Measurements from ENCODE around the gene MEMO1.

The MEMO1 gene

GRCh38 chr2:32012872-32013271 is 2.1 kb upstream of the MEMO1 start:
- no peak for ATAC-seq
- TF ChIP-seq ISL1 (CRISPR knock-in tag; IDR thresholded peaks at IDR 0.05) = 0 out of 2 replicates have a peak, but pooled peaks have one; percentile 18
- no peak for TF ChIP-seq ZC3H10 (CRISPR knock-in tag; IDR thresholded peaks at IDR 0.05)

DNA sequence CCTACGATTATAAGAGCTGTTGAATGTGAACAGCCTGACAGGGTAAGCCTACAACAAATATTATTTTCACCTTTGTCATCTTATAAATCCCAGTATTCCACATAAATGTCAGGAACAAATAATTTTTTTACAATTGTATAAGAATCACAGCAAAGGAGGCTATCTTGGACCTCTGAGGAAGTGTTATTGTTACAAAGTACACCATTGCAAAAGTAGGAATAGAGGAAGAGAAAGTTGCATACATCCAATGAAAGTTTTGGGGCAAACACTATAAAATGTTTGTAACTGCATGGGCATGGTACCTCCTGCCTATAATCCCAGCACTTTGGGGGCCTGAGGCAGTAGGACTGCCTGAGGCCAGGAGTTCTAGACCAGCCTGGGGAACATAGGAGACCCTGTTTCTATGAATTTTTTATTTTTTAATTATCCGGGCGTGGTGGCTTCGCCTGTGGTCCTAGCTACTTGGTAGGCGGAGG is 715 bp upstream of the MEMO1 start:
- TF ChIP-seq ZNF8 (CRISPR knock-in tag; IDR thresholded peaks at IDR 0.05) (peak; percentile 3; the same call in 1 of the 2 replicates), ZFP30 (CRISPR knock-in tag; IDR thresholded peaks at IDR 0.05) (no peak), PPARA (CRISPR knock-in tag; IDR thresholded peaks at IDR 0.05; ENCODE audit: borderline replicate concordance) (no peak), GLIS3 (CRISPR knock-in tag; IDR thresholded peaks at IDR 0.05) (no peak), ESRRG (CRISPR knock-in tag; IDR thresholded peaks at IDR 0.05) (no peak), SNAI2 (CRISPR knock-in tag; IDR thresholded peaks at IDR 0.05) (no peak), ZNF70 (CRISPR knock-in tag; IDR thresholded peaks at IDR 0.05) (peak; percentile 50; the same call in 1 of the 2 replicates), ZC3H10 (CRISPR knock-in tag; IDR thresholded peaks at IDR 0.05) (no peak)
- TF ChIP-seq, protein P1, sequence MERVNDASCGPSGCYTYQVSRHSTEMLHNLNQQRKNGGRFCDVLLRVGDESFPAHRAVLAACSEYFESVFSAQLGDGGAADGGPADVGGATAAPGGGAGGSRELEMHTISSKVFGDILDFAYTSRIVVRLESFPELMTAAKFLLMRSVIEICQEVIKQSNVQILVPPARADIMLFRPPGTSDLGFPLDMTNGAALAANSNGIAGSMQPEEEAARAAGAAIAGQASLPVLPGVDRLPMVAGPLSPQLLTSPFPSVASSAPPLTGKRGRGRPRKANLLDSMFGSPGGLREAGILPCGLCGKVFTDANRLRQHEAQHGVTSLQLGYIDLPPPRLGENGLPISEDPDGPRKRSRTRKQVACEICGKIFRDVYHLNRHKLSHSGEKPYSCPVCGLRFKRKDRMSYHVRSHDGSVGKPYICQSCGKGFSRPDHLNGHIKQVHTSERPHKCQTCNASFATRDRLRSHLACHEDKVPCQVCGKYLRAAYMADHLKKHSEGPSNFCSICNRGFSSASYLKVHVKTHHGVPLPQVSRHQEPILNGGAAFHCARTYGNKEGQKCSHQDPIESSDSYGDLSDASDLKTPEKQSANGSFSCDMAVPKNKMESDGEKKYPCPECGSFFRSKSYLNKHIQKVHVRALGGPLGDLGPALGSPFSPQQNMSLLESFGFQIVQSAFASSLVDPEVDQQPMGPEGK (CRISPR knock-in tag; IDR thresholded peaks at IDR 0.05; ENCODE audit: borderline replicate concordance) = no peak
- no peak for ATAC-seq

DNA sequence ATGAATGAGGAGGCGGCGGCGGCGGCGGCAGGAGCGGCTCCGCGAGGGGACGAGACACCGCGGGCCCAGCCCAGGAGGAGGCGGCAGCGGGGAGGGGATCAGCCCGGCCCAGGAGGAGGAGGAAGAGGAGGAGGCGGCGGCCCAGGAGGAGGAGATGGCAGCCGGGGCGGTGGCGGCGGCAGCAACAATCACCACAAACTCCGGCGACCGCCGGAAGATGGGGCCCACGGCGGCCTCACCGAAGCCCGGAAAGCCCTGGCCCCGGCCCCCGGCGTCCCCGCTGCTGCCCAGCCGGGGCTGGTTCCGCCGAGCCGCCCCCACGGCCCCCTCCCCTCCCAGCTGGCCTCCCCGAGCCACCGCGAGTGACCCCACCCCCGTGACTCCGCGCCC is 533 bp downstream of the MEMO1 start:
- ATAC-seq = peak; percentile 65

DNA sequence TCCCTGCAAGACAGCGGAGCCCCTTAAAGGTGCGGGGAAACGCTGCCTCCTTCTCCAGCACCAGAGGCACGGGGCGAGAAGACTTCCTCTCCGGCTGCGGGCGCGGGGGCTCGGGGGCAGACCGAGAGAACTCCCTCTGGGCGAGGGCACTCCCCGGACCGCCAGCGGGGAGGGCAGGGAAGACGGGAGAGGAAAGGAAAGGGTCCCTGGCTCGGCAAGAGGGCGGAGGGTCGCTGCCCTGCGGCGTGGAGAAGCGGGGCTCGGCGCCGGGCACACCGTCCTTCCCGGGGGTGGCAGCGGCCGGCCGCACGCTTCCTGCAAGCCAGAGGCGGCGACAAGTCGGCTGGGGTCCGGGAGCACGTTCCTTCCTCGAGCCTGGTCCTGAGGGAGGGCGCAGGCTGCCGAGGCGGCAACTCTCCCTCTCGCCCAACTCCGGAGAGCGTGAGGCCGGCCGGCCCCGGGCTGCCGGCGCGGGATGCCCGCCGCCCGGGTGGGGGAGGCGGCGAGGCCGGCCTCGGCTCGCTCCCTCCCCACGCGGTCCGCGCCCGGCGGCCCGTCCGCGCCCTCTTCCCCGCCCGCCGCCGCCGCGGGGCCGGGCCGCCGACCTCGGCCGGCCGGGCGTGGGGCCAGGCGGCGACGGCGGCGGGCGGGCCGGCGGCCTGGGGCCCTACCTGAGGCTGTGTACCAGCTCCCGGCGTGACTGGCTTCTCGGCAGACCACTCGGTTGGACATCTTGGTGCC is 1.1 kb downstream of the MEMO1 start:
- ATAC-seq = peak; percentile 7
- no peak for TF ChIP-seq ZNF70 (CRISPR knock-in tag; IDR thresholded peaks at IDR 0.05)
- no peak for TF ChIP-seq ESRRG (CRISPR knock-in tag; IDR thresholded peaks at IDR 0.05)
- TF ChIP-seq TCF4 (CRISPR knock-in tag; IDR thresholded peaks at IDR 0.05; ENCODE audit: borderline replicate concordance) = no peak
- TF ChIP-seq PPARA (CRISPR knock-in tag; IDR thresholded peaks at IDR 0.05; ENCODE audit: borderline replicate concordance) = no peak
- TF ChIP-seq BACH2 (CRISPR knock-in tag; IDR thresholded peaks at IDR 0.05; ENCODE audit: borderline replicate concordance) = no peak
- no peak for TF ChIP-seq CSDC2 (CRISPR knock-in tag; IDR thresholded peaks at IDR 0.05)

DNA sequence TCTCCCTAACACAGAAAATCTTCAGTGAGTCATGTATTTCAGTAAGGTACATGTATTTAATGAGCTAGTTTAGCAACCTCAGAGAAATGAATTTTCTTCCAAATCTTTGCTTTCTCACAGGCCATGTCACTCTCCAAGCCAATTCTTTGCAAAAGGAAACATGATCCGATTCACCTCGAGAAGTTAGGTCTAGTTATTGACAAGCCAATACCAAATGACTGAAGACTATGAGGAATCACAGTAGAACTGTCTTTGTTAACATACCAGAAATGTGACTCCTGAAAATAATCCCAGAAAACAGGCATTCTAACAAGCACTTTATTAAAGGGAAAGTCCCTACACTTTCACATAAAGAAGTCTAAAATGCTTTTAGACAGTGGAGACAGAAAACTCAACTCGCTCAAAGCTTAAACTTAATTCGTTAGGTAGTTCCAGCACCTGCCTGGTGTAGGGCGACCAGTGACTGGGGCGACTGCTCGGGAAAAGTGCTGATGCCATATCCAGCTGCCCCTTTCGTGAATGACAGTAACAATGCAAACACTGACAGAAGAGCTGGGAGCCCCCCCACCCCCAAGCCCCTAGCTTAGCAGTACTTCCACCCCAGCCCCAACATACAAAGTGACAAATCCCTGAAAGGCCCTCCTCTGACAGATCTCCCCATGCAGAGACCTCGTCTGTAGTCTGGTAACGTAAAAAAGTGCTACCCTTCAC is 1.8 kb downstream of the MEMO1 start:
- no peak for TF ChIP-seq CSDC2 (CRISPR knock-in tag; IDR thresholded peaks at IDR 0.05)
- TF ChIP-seq RARB (CRISPR knock-in tag; IDR thresholded peaks at IDR 0.05) = no peak
- no peak for TF ChIP-seq POU6F1 (CRISPR knock-in tag; IDR thresholded peaks at IDR 0.05; ENCODE audit: borderline replicate concordance, low read depth)
- no peak for TF ChIP-seq ZFP30 (CRISPR knock-in tag; IDR thresholded peaks at IDR 0.05)
- TF ChIP-seq ZC3H10 (CRISPR knock-in tag; IDR thresholded peaks at IDR 0.05) = no peak
- no peak for TF ChIP-seq BACH2 (CRISPR knock-in tag; IDR thresholded peaks at IDR 0.05; ENCODE audit: borderline replicate concordance)
- TF ChIP-seq SNAI2 (CRISPR knock-in tag; IDR thresholded peaks at IDR 0.05) = no peak
- TF ChIP-seq TSHZ2 (CRISPR knock-in tag; IDR thresholded peaks at IDR 0.05) = no peak
- no peak for TF ChIP-seq ZNF70 (CRISPR knock-in tag; IDR thresholded peaks at IDR 0.05)
- TF ChIP-seq CSRNP3 (CRISPR knock-in tag; IDR thresholded peaks at IDR 0.05) = no peak
- no peak for TF ChIP-seq OSR1 (CRISPR knock-in tag; IDR thresholded peaks at IDR 0.05)
- TF ChIP-seq CREB5 (CRISPR knock-in tag; IDR thresholded peaks at IDR 0.05; ENCODE audit: low read depth) = no peak
- no peak for TF ChIP-seq ARNTL (CRISPR knock-in tag; IDR thresholded peaks at IDR 0.05; ENCODE audit: borderline replicate concordance, low read depth)
- no peak for TF ChIP-seq ISL1 (CRISPR knock-in tag; IDR thresholded peaks at IDR 0.05)
- TF ChIP-seq TCF4 (CRISPR knock-in tag; IDR thresholded peaks at IDR 0.05; ENCODE audit: borderline replicate concordance) = no peak
- no peak for TF ChIP-seq TOX (CRISPR knock-in tag; IDR thresholded peaks at IDR 0.05; ENCODE audit: borderline replicate concordance)
- no peak for TF ChIP-seq ZNF8 (CRISPR knock-in tag; IDR thresholded peaks at IDR 0.05)
- no peak for TF ChIP-seq ZNF565 (CRISPR knock-in tag; conservative IDR thresholded peaks at IDR 0.05; ENCODE audit: low read depth)
- TF ChIP-seq ESRRG (CRISPR knock-in tag; IDR thresholded peaks at IDR 0.05) = no peak
- peak; percentile 5 for ATAC-seq
